Skeletal muscle cell (primary cell): ENCODE results near the gene HPSE2.

Experiments used
- DNase-seq: peaks from one replicate; pipeline ENCODE4 v3.0.0-alpha.2; 2010; ENCODE audit warnings: low read depth
- H3K4me3 ChIP-seq: 2 replicates; pipeline ENCODE4 v1.5.1; 2011; ENCODE audit warnings: low read depth, mild to moderate bottlenecking, control low read depth, low read length, moderate library complexity

Gene HPSE2

GRCh38 chr10:98790817-98791216 lies 444.8 kb downstream of the HPSE2 start:
- H3K4me3 ChIP-seq = no peak overlapping the region
- DNase-seq = no peak

- no peak overlapping the region for H3K4me3 ChIP-seq
- DNase-seq = no peak
These were observed 457.3 kb downstream of the HPSE2 start for GRCh38 chr10:98778277-98778759.

GRCh38 chr10:98758463-98758862 lies 477.2 kb downstream of the HPSE2 start:
- no peak overlapping the region for H3K4me3 ChIP-seq
- no peak for DNase-seq

GRCh38 chr10:98748298-98748697 lies 487.4 kb downstream of the HPSE2 start:
- H3K4me3 ChIP-seq = no peak overlapping the region
- DNase-seq = no peak

GRCh38 chr10:98745645-98746044 lies 490.0 kb downstream of the HPSE2 start:
- DNase-seq = no peak
- no peak overlapping the region for H3K4me3 ChIP-seq

GRCh38 chr10:98720551-98720950 lies 515.1 kb downstream of the HPSE2 start:
- no peak for DNase-seq
- no peak overlapping the region for H3K4me3 ChIP-seq

- H3K4me3 ChIP-seq = no peak overlapping the region
- no peak for DNase-seq
These were observed 522.1 kb downstream of the HPSE2 start for GRCh38 chr10:98713586-98713985.

- no peak overlapping the region for H3K4me3 ChIP-seq
- no peak for DNase-seq
These were observed 539.1 kb downstream of the HPSE2 start for GRCh38 chr10:98696516-98696915.

- no peak for DNase-seq
- H3K4me3 ChIP-seq = no peak overlapping the region
These were observed 540.8 kb downstream of the HPSE2 start for GRCh38 chr10:98694883-98695282.

- H3K4me3 ChIP-seq = no peak overlapping the region
- DNase-seq = no peak
These were observed 541.6 kb downstream of the HPSE2 start for GRCh38 chr10:98694014-98694413.

GRCh38 chr10:98687685-98688084 lies 548.0 kb downstream of the HPSE2 start:
- no peak for DNase-seq
- H3K4me3 ChIP-seq = no peak overlapping the region

- H3K4me3 ChIP-seq = no peak overlapping the region
- no peak for DNase-seq
These were observed 551.4 kb downstream of the HPSE2 start for GRCh38 chr10:98684019-98684899.

GRCh38 chr10:98676895-98677294 lies 558.8 kb downstream of the HPSE2 start:
- H3K4me3 ChIP-seq = no peak overlapping the region
- DNase-seq = no peak

GRCh38 chr10:98675902-98676301 lies 559.8 kb downstream of the HPSE2 start:
- no peak for DNase-seq
- H3K4me3 ChIP-seq = no peak overlapping the region

GRCh38 chr10:98673171-98673782 lies 562.4 kb downstream of the HPSE2 start:
- DNase-seq = no peak
- H3K4me3 ChIP-seq = no peak overlapping the region

- H3K4me3 ChIP-seq = no peak overlapping the region
- DNase-seq = no peak
These were observed 568.6 kb downstream of the HPSE2 start for GRCh38 chr10:98667081-98667480.

- no peak overlapping the region for H3K4me3 ChIP-seq
- no peak for DNase-seq
These were observed 569.4 kb downstream of the HPSE2 start for GRCh38 chr10:98666276-98666675.

GRCh38 chr10:98664329-98665042 lies 571.2 kb downstream of the HPSE2 start:
- DNase-seq = no peak
- no peak overlapping the region for H3K4me3 ChIP-seq

GRCh38 chr10:98659951-98660350 lies 575.7 kb downstream of the HPSE2 start:
- DNase-seq = no peak
- no peak overlapping the region for H3K4me3 ChIP-seq

GRCh38 chr10:98655492-98655891 lies 580.2 kb downstream of the HPSE2 start:
- DNase-seq = no peak
- no peak overlapping the region for H3K4me3 ChIP-seq
